COLO668 (cell line): ENCODE measurements around the gene PACS1.
"Not testable (repeated sequence)": the region's sequence is repeated elsewhere in the genome, so short reads cannot be mapped to it uniquely, and the experiment has no call there.

Experiments
- DNase-seq: peaks from one replicate; lab custom pipeline; 2025; ENCODE audit not compliant: unreplicated experiment; lab: John Stamatoyannopoulos, UW

The PACS1 gene

DNA sequence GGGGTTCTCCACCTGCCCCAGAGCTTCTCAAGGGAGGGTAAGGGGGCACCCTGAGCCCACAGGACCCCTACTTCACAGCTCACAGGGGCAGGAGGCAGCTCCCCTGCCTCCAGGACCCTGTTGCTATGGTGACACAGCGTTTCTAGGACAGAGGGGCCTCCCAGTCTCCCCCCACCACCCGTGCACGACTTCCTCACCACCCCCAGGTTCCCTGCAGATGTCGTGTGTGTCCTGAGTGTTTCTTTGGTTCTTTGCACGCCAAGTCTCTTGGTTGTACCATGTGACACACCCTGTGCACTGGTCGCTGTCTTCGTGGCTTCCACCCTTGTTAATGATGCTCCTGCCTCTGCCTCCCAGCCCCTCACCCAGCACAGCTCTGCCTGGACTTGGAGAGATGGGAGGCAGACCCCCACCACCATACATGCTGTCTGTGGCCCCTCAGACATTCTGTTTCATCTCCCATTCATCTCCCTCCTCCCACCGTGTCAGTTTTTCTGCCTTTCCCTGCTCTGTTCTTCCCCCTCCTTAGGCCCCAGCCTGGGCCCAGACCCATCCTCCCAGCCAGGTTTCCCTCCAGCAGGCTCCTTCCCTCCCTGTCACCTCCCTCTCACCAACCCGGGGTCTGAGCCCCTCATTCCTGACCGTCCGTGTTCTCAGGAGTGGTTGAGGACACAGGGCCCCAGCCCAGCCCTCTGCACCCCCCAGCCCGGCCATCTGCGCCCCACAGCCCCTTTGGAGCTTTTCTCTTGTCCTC, 173.9 kb downstream of the PACS1 start:
- DNase-seq, result no peak

GRCh38 chr11:66247295-66247694, 177.2 kb downstream of the PACS1 start:
- no peak for DNase-seq

DNA sequence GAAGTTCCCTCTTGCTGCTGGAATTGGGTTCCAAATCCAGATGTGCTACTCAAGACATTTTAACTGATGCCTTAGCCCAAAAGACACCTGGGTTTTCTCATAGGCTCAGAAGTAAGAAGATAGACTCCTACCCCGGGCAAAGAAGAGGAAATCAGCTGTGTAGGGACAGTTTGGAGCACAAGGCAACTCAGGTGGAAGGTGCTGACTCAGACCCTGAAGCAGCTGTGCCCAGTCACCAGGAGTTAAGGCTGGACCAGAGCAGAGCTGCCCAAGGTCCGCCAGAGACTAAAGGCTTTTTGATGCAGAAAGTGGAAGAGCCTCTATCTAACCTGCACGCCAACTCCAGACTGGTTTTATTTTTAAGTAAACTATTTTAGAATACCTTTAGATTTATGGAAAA, 177.7 kb downstream of the PACS1 start:
- no peak for DNase-seq

DNA sequence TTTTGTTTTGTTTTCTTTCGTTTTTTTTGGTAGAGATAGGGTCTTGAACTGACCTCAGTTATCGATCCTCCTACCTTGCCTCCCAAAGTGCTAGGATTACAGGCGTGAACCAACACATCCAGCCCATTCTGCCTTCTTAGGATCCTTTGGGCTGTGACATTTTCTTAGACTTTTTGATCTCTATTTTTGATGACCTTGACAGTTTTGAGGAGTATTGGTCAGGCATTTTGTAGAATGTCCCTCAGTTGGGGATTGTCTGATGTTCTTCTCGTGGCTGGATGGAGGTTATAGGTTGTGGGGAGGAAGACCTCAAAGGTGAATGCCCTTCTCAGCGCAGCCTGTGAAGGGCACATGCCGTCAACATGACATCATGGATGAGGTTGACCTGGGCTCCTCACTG, 178.8 kb downstream of the PACS1 start:
- DNase-seq, result no peak

DNA sequence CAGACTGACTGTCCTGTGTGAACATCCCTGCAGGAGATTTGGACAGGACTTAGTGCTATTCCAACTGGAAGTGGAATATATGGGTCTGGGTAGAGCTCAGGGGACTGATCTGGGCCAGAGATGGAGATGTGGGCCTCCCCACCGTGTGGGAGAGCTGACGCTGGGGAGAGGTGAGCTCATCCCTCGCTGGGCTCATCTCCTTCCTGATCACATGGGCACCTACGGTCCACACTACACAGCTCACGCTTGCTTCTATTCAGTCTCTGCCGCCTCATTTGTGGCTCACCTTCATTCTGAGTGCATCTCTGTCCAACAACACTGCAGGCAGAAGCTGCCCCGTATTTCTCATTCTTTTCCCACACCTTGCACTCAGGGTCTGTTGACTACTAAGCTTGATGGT, 181.7 kb downstream of the PACS1 start:
- DNase-seq, result no peak

GRCh38 chr11:66253081-66253480, 183.0 kb downstream of the PACS1 start:
- not testable (repeated sequence) for DNase-seq

- no peak for DNase-seq
These were observed 188.4 kb downstream of the PACS1 start for GRCh38 chr11:66258473-66258893.

- no peak for DNase-seq
These were observed 189.2 kb downstream of the PACS1 start for GRCh38 chr11:66259225-66259624.

DNA sequence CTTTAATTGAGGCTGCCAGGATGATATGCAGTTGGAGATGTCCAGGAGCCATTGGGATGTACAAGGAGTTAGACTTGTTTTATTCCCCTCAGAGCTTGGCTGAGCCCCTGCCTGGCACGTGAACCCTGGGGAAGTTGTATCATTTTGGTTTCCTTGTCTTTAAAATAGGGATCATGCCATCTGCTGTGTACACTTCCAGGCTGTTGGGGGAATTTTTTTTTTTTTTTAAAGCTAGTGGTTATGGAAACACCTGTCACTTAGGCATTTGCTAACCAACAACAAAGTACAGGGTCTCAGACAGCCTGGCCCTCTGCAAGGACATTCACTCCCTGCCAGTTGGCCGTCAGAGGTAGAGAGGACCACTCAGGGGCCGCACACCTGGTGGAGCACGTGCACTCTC, 189.9 kb downstream of the PACS1 start:
- no peak for DNase-seq

GRCh38 chr11:66261578-66261977, 191.5 kb downstream of the PACS1 start:
- DNase-seq, result no peak

- no peak for DNase-seq
These were observed 192.1 kb downstream of the PACS1 start for GRCh38 chr11:66262191-66262590.

DNA sequence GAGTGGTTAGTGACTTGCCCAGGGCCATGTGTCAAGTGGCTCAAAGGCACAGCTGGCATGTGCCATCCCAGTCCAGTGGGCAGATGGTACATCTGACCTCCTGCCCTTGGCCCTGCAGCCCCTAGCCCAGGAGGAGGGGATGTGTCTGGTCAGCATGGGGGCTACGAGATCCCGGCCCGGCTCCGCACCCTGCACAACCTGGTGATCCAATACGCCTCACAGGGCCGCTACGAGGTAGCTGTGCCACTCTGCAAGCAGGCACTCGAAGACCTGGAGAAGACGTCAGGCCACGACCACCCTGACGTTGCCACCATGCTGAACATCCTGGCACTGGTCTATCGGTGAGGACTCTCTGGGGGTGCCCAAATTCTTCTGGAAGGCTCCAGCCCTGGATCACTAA, 192.6 kb downstream of the PACS1 start:
- no peak for DNase-seq

DNA sequence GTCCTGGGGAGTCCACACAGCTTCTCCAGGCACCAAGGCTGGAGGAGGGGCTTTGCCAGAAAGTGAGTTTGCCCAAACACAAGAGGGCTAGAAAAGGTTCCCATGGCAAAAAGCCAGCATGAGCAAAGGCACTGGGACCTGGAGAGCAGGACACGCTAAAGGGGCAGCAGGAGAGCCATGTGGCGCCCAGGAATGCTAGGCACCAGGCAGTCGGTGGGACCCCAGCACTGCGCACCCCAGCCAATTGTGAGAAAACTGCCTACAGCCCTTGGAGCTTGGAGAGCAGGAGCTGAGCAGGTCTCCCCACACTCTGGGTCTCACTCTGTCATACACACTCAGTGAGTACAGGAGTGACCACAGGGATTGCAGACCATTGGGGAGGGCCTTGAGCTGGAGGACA, 193.2 kb downstream of the PACS1 start:
- DNase-seq, result no peak

DNA sequence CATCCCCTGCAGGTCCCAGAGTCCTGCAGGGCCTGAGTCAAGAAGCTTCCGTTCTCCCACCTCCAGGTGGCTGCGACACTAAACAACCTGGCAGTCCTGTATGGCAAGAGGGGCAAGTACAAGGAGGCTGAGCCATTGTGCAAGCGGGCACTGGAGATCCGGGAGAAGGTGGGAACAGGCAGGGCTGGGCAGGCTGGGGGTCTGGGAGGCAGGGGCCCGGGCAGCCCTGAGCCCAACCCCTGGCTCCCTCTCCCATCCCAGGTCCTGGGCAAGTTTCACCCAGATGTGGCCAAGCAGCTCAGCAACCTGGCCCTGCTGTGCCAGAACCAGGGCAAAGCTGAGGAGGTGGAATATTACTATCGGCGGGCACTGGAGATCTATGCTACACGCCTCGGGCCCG, 193.7 kb downstream of the PACS1 start:
- DNase-seq, result no peak

DNA sequence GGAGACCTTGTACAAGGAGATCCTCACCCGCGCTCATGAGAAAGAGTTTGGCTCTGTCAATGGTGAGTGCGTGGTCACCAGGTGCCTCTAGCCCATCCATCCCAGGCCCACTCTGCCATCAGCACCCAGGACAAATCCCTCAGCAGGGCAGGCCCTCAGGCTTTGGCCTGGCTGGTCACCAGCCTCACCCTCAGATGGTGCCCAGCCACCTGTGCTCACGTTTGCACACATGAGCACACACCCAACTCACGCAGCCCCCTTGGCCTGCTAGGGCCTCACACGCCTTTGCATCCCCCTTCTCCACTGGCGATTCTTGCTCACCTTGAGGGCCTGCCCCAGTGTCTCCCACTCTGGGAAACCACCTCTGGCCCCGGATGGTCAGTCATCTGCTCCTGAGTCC, 194.3 kb downstream of the PACS1 start:
- no peak for DNase-seq

- DNase-seq, result peak; percentile 41
These were observed 194.8 kb downstream of the PACS1 start for GRCh38 chr11:66264914-66265313.

- no peak for DNase-seq
These were observed 195.7 kb downstream of the PACS1 start for GRCh38 chr11:66265531-66266377.

GRCh38 chr11:66266378-66267038, 196.4 kb downstream of the PACS1 start:
- no peak for DNase-seq

GRCh38 chr11:66267039-66267378, 196.9 kb downstream of the PACS1 start:
- DNase-seq, result no peak

- DNase-seq, result peak; percentile 79
These were observed 197.5 kb downstream of the PACS1 start for GRCh38 chr11:66267379-66268243.
